HEK293 (cell line): ENCODE results near the gene PRDM7.

Source experiments
- HIC1 ChIP-seq: fragments of 450-650 bp; formaldehyde crosslinking; IDR thresholded peaks from 2 replicates; pipeline ENCODE4 v1.5.1; 2016; ENCODE audit warnings: missing biosample characterization, missing genetic modification characterization
- KLF7 ChIP-seq: fragments of 450-650 bp; formaldehyde crosslinking; IDR thresholded peaks from 2 replicates; pipeline ENCODE4 v1.5.1; 2016; ENCODE audit warnings: missing biosample characterization, missing genetic modification characterization, borderline replicate concordance
- PRDM10 ChIP-seq: fragments of 450-650 bp; formaldehyde crosslinking; IDR thresholded peaks from 2 replicates; pipeline ENCODE4 v1.5.1; 2016; ENCODE audit warnings: missing biosample characterization, missing genetic modification characterization
- SCRT1 ChIP-seq: fragments of 450-650 bp; formaldehyde crosslinking; IDR thresholded peaks from 2 replicates; pipeline ENCODE4 v1.5.1; 2016; ENCODE audit warnings: missing biosample characterization, missing genetic modification characterization, borderline replicate concordance
- SP2 ChIP-seq: fragments of 450-650 bp; formaldehyde crosslinking; IDR thresholded peaks from 2 replicates; pipeline ENCODE4 v1.5.1; 2016; ENCODE audit warnings: missing biosample characterization, missing genetic modification characterization
- TCF7L2 ChIP-seq: IDR thresholded peaks from 2 replicates; pipeline ENCODE4 v1.6.1; 2011; ENCODE audit warnings: low read depth, mild to moderate bottlenecking, inconsistent platforms, low read length, moderate library complexity, borderline replicate concordance
- WT1 ChIP-seq: fragments of 450-650 bp; formaldehyde crosslinking; IDR thresholded peaks from 2 replicates; pipeline ENCODE4 v1.5.1; 2016; ENCODE audit warnings: missing biosample characterization, missing genetic modification characterization
- ZBTB10 ChIP-seq: fragments of 450-650 bp; formaldehyde crosslinking; IDR thresholded peaks from 2 replicates; pipeline ENCODE4 v1.5.1; 2016; ENCODE audit warnings: missing biosample characterization, missing genetic modification characterization
- ZNF10 ChIP-seq: fragments of 450-650 bp; formaldehyde crosslinking; IDR thresholded peaks from 2 replicates; pipeline ENCODE4 v1.5.1; 2017; ENCODE audit warnings: missing biosample characterization, missing genetic modification characterization
- ZNF16 ChIP-seq: fragments of 450-650 bp; formaldehyde crosslinking; IDR thresholded peaks from 2 replicates; pipeline ENCODE4 v1.5.1; 2016; ENCODE audit warnings: low read depth, missing biosample characterization, missing genetic modification characterization
- ZNF26 ChIP-seq: fragments of 450-650 bp; formaldehyde crosslinking; IDR thresholded peaks from 2 replicates; pipeline ENCODE4 v1.5.1; 2016; ENCODE audit warnings: missing biosample characterization, missing genetic modification characterization
- ZNF335 ChIP-seq: fragments of 450-650 bp; formaldehyde crosslinking; conservative IDR thresholded peaks from 2 replicates; pipeline ENCODE4 v1.5.1; 2016; ENCODE audit warnings: missing biosample characterization, missing genetic modification characterization
- ZNF366 ChIP-seq: fragments of 450-650 bp; formaldehyde crosslinking; conservative IDR thresholded peaks from 2 replicates; pipeline ENCODE4 v1.5.1; 2016; ENCODE audit warnings: missing biosample characterization, missing genetic modification characterization
- ZNF510 ChIP-seq: fragments of 450-650 bp; formaldehyde crosslinking; IDR thresholded peaks from 2 replicates; pipeline ENCODE4 v1.5.1; 2018; ENCODE audit warnings: mild to moderate bottlenecking, missing genetic modification characterization, missing biosample characterization; ENCODE audit not compliant: insufficient replicate concordance
- ZNF514 ChIP-seq: fragments of 450-650 bp; formaldehyde crosslinking; IDR thresholded peaks from 2 replicates; pipeline ENCODE4 v1.5.1; 2016; ENCODE audit warnings: missing biosample characterization, missing genetic modification characterization
- ZNF518A ChIP-seq: fragments of 450-650 bp; formaldehyde crosslinking; conservative IDR thresholded peaks from 2 replicates; pipeline ENCODE4 v1.5.1; 2016; ENCODE audit warnings: low read depth, missing biosample characterization, missing genetic modification characterization
- ZNF600 ChIP-seq: fragments of 450-650 bp; formaldehyde crosslinking; IDR thresholded peaks from 2 replicates; pipeline ENCODE4 v1.5.1; 2016; ENCODE audit warnings: missing biosample characterization, missing genetic modification characterization
- ZNF610 ChIP-seq: fragments of 450-650 bp; formaldehyde crosslinking; IDR thresholded peaks from 2 replicates; pipeline ENCODE4 v1.5.1; 2016; ENCODE audit warnings: missing biosample characterization, missing genetic modification characterization, borderline replicate concordance
- ZNF704 ChIP-seq: fragments of 450-650 bp; formaldehyde crosslinking; IDR thresholded peaks from 2 replicates; pipeline ENCODE4 v1.5.1; 2016; ENCODE audit warnings: missing biosample characterization, missing genetic modification characterization
- ZSCAN18 ChIP-seq: fragments of 450-650 bp; formaldehyde crosslinking; IDR thresholded peaks from 2 replicates; pipeline ENCODE4 v1.5.1; 2016; ENCODE audit warnings: missing biosample characterization, missing genetic modification characterization

PRDM7 gene

GRCh38 chr16:90019543-90020259 is 57.4 kb downstream of the PRDM7 start (continued):
- TF ChIP-seq PRDM10 (tag by site-specific recombination) (peak; percentile 54), ZNF26 (tag by site-specific recombination) (no peak), ZNF610 (peak; percentile 39; the same call in 1 of the 2 replicates), ZNF600 (no peak), SCRT1 (no peak), TCF7L2 (no peak), WT1 (tag by site-specific recombination) (no peak), ZSCAN18 (tag by site-specific recombination) (no peak), ZBTB10 (tag by site-specific recombination) (no peak), HIC1 (tag by site-specific recombination) (no peak), ZNF16 (no peak), SP2 (tag by site-specific recombination) (peak; percentile 68), ZNF518A (no peak), ZNF704 (tag by site-specific recombination) (no peak), ZNF10 (tag by site-specific recombination) (peak; percentile 54; the same call in 1 of the 2 replicates), KLF7 (tag by site-specific recombination) (peak; percentile 59; the same call in 1 of the 2 replicates), ZNF514 (no peak), ZNF510 (tag by site-specific recombination) (no peak), ZNF335 (tag by site-specific recombination) (no peak), ZNF366 (tag by site-specific recombination) (peak; percentile 42; the same call in 1 of the 2 replicates)
